ENCODE data around the gene PFKFB2.

PFKFB2 gene

GRCh38 chr1:207049514-207049913, 3.6 kb upstream of the PFKFB2 start:
- Histone ChIP-seq H3K4me2 (ENCODE audit: low read depth, low read length) (peak overlapping the region; percentile 69), H3K9ac (ENCODE audit: low read length) (peak overlapping the region; percentile 82; the same call in 1 of the 2 replicates), H2AFZ (ENCODE audit: low read length) (no peak overlapping the region), H3K4me3 (ENCODE audit: low read length) (peak overlapping the region; percentile 94), H3F3A (ENCODE audit: insufficient read depth, low read length) (peaks cover 33% of the 10 kb centered on the region), H3K79me2 (ENCODE audit: low read length) (peaks cover 61% of the 10 kb centered on the region), H3K4me1 (ENCODE audit: low read length) (peaks cover 25% of the 10 kb centered on the region), H3K9me2 (replicated peaks; ENCODE audit: insufficient read depth, low read length) (no peaks in the 10 kb centered on the region), H3K27ac (ENCODE audit: low read length) (no peak overlapping the region), H3K27me3 (replicated peaks; ENCODE audit: insufficient read depth, low read length) (no peaks in the 10 kb centered on the region), H4K20me1 (ENCODE audit: insufficient read depth, low read length) (no peaks in the 10 kb centered on the region), H3K36me3 (replicated peaks; ENCODE audit: insufficient read depth, low read length) (peaks cover 15% of the 10 kb centered on the region; the same call in 1 of the 2 replicates), H3K9me3 (replicated peaks; ENCODE audit: insufficient read depth, low read length) (no peaks in the 10 kb centered on the region)
- DNase-seq, result no peak
- TF ChIP-seq, protein P1, sequence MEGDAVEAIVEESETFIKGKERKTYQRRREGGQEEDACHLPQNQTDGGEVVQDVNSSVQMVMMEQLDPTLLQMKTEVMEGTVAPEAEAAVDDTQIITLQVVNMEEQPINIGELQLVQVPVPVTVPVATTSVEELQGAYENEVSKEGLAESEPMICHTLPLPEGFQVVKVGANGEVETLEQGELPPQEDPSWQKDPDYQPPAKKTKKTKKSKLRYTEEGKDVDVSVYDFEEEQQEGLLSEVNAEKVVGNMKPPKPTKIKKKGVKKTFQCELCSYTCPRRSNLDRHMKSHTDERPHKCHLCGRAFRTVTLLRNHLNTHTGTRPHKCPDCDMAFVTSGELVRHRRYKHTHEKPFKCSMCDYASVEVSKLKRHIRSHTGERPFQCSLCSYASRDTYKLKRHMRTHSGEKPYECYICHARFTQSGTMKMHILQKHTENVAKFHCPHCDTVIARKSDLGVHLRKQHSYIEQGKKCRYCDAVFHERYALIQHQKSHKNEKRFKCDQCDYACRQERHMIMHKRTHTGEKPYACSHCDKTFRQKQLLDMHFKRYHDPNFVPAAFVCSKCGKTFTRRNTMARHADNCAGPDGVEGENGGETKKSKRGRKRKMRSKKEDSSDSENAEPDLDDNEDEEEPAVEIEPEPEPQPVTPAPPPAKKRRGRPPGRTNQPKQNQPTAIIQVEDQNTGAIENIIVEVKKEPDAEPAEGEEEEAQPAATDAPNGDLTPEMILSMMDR (IDR thresholded peaks at IDR 0.05; ENCODE audit: low read length), result no peak
- TF ChIP-seq EZH2phosphoT487 (IDR thresholded peaks at IDR 0.05; ENCODE audit: low read length), result no peak
- TF ChIP-seq EZH2 (optimal IDR thresholded peaks at IDR 0.05; ENCODE audit: low read depth, low read length), result no peak

DNA sequence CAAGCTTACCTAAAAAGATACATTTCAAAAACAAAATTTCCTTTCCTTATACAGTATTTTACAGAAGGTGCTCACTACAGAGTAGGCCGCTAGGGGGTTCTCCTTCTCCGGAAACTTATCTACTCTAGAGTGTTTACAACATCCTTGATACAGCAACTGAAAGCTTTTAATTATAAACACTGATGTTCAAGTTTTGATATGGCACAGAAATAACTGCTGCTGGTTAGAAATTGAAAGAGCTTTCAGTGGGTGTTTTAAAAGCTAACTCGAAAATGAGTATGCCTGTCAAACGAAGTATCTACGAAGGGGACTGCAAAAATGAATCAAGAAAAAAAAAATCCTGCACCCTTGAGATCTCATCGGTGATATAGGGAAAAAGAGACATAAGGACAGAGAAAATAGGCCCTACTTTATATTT, 3.1 kb upstream of the PFKFB2 start:
- Histone ChIP-seq H2AFZ (ENCODE audit: low read length) (no peak overlapping the region), H3K27ac (ENCODE audit: low read length) (peak overlapping the region; percentile 50), H3K79me2 (ENCODE audit: low read length) (peaks cover 58% of the 10 kb centered on the region), H3K9ac (ENCODE audit: low read length) (peak overlapping the region; percentile 82), H3K9me2 (replicated peaks; ENCODE audit: insufficient read depth, low read length) (no peaks in the 10 kb centered on the region), H3K4me1 (ENCODE audit: low read length) (peaks cover 29% of the 10 kb centered on the region), H3F3A (ENCODE audit: insufficient read depth, low read length) (peaks cover 38% of the 10 kb centered on the region), H3K9me3 (replicated peaks; ENCODE audit: insufficient read depth, low read length) (no peaks in the 10 kb centered on the region), H3K4me2 (ENCODE audit: low read depth, low read length) (peak overlapping the region; percentile 69), H3K27me3 (replicated peaks; ENCODE audit: insufficient read depth, low read length) (no peaks in the 10 kb centered on the region), H4K20me1 (ENCODE audit: insufficient read depth, low read length) (no peaks in the 10 kb centered on the region), H3K36me3 (replicated peaks; ENCODE audit: insufficient read depth, low read length) (peaks cover 15% of the 10 kb centered on the region; the same call in 1 of the 2 replicates), H3K4me3 (ENCODE audit: low read length) (peak overlapping the region; percentile 94)
- DNase-seq, result peak; percentile 86
- TF ChIP-seq, protein P1 (IDR thresholded peaks at IDR 0.05; ENCODE audit: low read length), result peak; percentile 95
- no peak for TF ChIP-seq EZH2 (optimal IDR thresholded peaks at IDR 0.05; ENCODE audit: low read depth, low read length)

DNA sequence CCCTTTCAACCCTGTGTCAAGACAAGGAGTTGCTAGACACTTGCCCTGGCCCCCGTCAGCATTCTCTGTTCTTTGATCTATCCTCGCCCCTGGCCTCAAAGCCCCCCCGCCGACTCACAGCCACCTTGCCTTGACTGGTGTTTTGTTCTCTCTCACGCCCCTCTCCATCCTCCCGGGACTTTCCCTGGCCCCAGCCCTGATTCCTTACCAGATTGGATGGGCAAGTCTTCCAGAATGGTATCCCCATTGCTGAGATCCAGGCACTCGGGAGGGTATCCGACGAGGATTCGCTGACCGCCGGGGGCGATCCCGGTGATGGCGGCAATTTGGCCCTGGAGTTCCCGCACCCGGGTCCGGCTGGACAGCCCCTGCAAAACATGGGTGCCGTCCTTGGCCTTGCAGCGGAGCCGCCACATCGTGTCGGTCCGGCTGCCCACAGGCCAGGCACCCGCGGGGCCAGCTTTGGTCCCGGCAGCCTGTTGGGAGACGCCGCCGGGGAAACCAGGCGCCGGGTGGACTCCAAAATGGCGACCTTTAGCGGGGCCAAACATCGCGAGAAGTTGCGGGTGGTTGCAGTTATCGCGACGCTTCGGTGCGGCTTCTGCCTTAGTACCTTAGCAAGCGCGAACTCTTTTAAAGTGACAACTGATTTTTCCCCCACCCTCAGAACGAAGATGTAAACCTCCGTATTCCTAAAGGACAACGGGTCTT, 2.4 kb upstream of the PFKFB2 start:
- H3K79me2 ChIP-seq (ENCODE audit: low read length), result peaks cover 52% of the 10 kb centered on the region
- H2AFZ ChIP-seq (ENCODE audit: low read length), result peak overlapping the region; percentile 83
- DNase-seq, result peak; percentile 99
- peaks cover 9% of the 10 kb centered on the region; the same call in 1 of the 2 replicates for H3K36me3 ChIP-seq (replicated peaks; ENCODE audit: insufficient read depth, low read length)
- no peaks in the 10 kb centered on the region for H3K9me3 ChIP-seq (replicated peaks; ENCODE audit: insufficient read depth, low read length)
- peak overlapping the region; percentile 82 for H3K9ac ChIP-seq (ENCODE audit: low read length)
- H3K4me3 ChIP-seq (ENCODE audit: low read length), result peak overlapping the region; percentile 94
- H3K27ac ChIP-seq (ENCODE audit: low read length), result peak overlapping the region; percentile 50
- H4K20me1 ChIP-seq (ENCODE audit: insufficient read depth, low read length), result no peaks in the 10 kb centered on the region
- H3K27me3 ChIP-seq (replicated peaks; ENCODE audit: insufficient read depth, low read length), result no peaks in the 10 kb centered on the region
- TF ChIP-seq EZH2 (optimal IDR thresholded peaks at IDR 0.05; ENCODE audit: low read depth, low read length) (no peak), EZH2phosphoT487 (IDR thresholded peaks at IDR 0.05; ENCODE audit: low read length) (no peak)
- TF ChIP-seq, protein P1 (IDR thresholded peaks at IDR 0.05; ENCODE audit: low read length), result no peak
- H3K9me2 ChIP-seq (replicated peaks; ENCODE audit: insufficient read depth, low read length), result no peaks in the 10 kb centered on the region
- peaks cover 38% of the 10 kb centered on the region for H3F3A ChIP-seq (ENCODE audit: insufficient read depth, low read length)
- H3K4me1 ChIP-seq (ENCODE audit: low read length), result peaks cover 33% of the 10 kb centered on the region
- H3K4me2 ChIP-seq (ENCODE audit: low read depth, low read length), result peak overlapping the region; percentile 69
